ENCODE data around the gene C10orf53. TPM values are rescaled to one million over a fixed set of nuclear protein-coding genes. Genes with fewer than 3 reads are reported as not detected.

The C10orf53 gene
- total and polyA plus RNA-seq, 8 donors, result not detected

DNA sequence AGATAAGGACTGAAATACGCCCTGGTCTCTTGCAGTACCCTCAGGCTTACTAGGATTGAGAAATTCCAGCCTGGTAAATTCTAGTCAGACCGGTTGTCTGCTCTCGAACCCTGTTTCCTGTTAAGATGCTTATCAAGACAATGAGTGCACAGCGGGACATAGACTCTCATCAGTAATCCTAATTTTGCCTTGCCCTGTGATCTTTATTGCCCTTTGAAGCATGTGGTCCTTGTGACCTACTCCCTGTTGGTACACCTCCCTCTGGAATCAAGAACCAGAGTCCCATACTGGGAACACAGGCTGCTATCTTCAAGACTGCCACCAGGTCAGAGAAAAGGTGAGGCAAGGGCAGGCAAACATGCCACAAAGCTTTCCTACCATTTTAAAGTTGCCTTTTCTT, 7.2 kb downstream of the C10orf53 start:
- H3K4me3 ChIP-seq, result no peak overlapping the region
- FAIRE-seq, result no peak

GRCh38 chr10:49688261-49688846, 8.9 kb downstream of the C10orf53 start:
- Histone ChIP-seq H3K27me3 (peaks cover 0 to 5% (median 0%) of the 10 kb centered on the region in 4 donors), H3K4me1 (no peaks in the 10 kb centered on the region), H3K36me3 (no peaks in the 10 kb centered on the region), H3K9me3 (no peaks in the 10 kb centered on the region), H3K4me3 (no peak overlapping the region), H3K27ac (no peak overlapping the region)
- WGBS, 2 donors, result 13 to 16% methylated on average over 8 of the region's 8 CpGs
- DNase-seq (no peak), FAIRE-seq (no peak), ATAC-seq (no peak)
- intact Hi-C loops (cut with DNase I), result no loop called here
- TF ChIP-seq, protein P1, sequence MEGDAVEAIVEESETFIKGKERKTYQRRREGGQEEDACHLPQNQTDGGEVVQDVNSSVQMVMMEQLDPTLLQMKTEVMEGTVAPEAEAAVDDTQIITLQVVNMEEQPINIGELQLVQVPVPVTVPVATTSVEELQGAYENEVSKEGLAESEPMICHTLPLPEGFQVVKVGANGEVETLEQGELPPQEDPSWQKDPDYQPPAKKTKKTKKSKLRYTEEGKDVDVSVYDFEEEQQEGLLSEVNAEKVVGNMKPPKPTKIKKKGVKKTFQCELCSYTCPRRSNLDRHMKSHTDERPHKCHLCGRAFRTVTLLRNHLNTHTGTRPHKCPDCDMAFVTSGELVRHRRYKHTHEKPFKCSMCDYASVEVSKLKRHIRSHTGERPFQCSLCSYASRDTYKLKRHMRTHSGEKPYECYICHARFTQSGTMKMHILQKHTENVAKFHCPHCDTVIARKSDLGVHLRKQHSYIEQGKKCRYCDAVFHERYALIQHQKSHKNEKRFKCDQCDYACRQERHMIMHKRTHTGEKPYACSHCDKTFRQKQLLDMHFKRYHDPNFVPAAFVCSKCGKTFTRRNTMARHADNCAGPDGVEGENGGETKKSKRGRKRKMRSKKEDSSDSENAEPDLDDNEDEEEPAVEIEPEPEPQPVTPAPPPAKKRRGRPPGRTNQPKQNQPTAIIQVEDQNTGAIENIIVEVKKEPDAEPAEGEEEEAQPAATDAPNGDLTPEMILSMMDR (IDR thresholded peaks at IDR 0.05), result no peak

More for the DNA sequence above, 7.2 kb downstream of the C10orf53 start:
- Histone ChIP-seq H3K27me3 (peaks cover 0 to 5% (median 0%) of the 10 kb centered on the region in 4 donors), H3K27ac (no peak overlapping the region), H3K9me3 (no peaks in the 10 kb centered on the region), H3K36me3 (no peaks in the 10 kb centered on the region), H3K4me1 (no peaks in the 10 kb centered on the region)
- DNase-seq (no peak), ATAC-seq (no peak)
- 53 to 62% methylated on average over 4 of the region's 4 CpGs for WGBS, 2 donors
- TF ChIP-seq, protein P1 (IDR thresholded peaks at IDR 0.05), result no peak
- intact Hi-C loops (cut with DNase I), result no loop called here

- H3K36me3 ChIP-seq, result no peaks in the 10 kb centered on the region
- H3K27me3 ChIP-seq, result peaks cover 0 to 5% (median 0%) of the 10 kb centered on the region in 4 donors
- TF ChIP-seq, protein P1 (IDR thresholded peaks at IDR 0.05), result no peak
- no peak overlapping the region for H3K4me3 ChIP-seq
- WGBS, 2 donors, result 11 to 17% methylated on average over 7 of the region's 7 CpGs
- H3K4me1 ChIP-seq, result no peaks in the 10 kb centered on the region
- H3K9me3 ChIP-seq, result no peaks in the 10 kb centered on the region
- no peak for ATAC-seq
- no peak overlapping the region for H3K27ac ChIP-seq
- FAIRE-seq, result no peak
- DNase-seq, result no peak
- intact Hi-C loops (cut with DNase I), result no loop called here
Measured at GRCh38 chr10:49688920-49689319, 9.5 kb downstream of the C10orf53 start.

- Histone ChIP-seq H3K4me1 (no peaks in the 10 kb centered on the region), H3K9me3 (no peaks in the 10 kb centered on the region), H3K36me3 (no peaks in the 10 kb centered on the region), H3K27me3 (peaks cover 0 to 5% (median 0%) of the 10 kb centered on the region in 4 donors), H3K27ac (no peak overlapping the region), H3K4me3 (no peak overlapping the region)
- intact Hi-C loops (cut with DNase I), result no loop called here
- DNase-seq (no peak), ATAC-seq (no peak), FAIRE-seq (no peak)
- TF ChIP-seq, protein P1 (IDR thresholded peaks at IDR 0.05), result no peak
- WGBS, 2 donors, result 24 to 25% methylated on average over 12 of the region's 12 CpGs
Measured at GRCh38 chr10:49689882-49690510, 10.5 kb downstream of the C10orf53 start.

All from pancreas (tissue), 10 donors.